Lung (tissue), 12 donors: ENCODE data around the gene JPH2. TPM values are rescaled to one million over a fixed set of nuclear protein-coding genes. Genes with fewer than 3 reads are reported as not detected.

ENCODE experiments used
- ATAC-seq: fragments of 200-7000 bp; cut with Tn5 transposase; one replicate; pipeline ENCODE4 v1.9.1; 2020; ENCODE audit warnings: moderate number of reproducible peaks; ENCODE audit not compliant: insufficient read depth, low FRiP score
- DNase-seq, 3 donors: peaks; one replicate each; pipeline ENCODE4 v3.0.0-alpha.2; 2013 to 2017
- H3K27ac ChIP-seq, 2 donors: one replicate each; pipeline ENCODE4 v1.5.1; 2013; ENCODE audit warnings: mild to moderate bottlenecking in 2 of 2, moderate library complexity in 2 of 2, control low read depth in 1 of 2, inconsistent platforms in 1 of 2, low read depth in 1 of 2, low read length in 1 of 2
- H3K27me3 ChIP-seq, 3 donors: one replicate each; pipeline ENCODE4 v1.5.1; 2013; ENCODE audit warnings: low read length in 2 of 3; ENCODE audit not compliant: control insufficient read depth in 3 of 3, insufficient read depth in 3 of 3
- H3K36me3 ChIP-seq, 4 donors: one replicate each; pipeline ENCODE4 v1.5.1; 2013; ENCODE audit warnings: low read length in 4 of 4, mild to moderate bottlenecking in 1 of 4, moderate library complexity in 1 of 4; ENCODE audit not compliant: control insufficient read depth in 4 of 4, insufficient read depth in 4 of 4
- H3K4me1 ChIP-seq, 5 donors: one replicate each; pipeline ENCODE4 v1.5.1; 2013; ENCODE audit warnings: low read length in 5 of 5, mild to moderate bottlenecking in 2 of 5, moderate library complexity in 1 of 5; ENCODE audit not compliant: control insufficient read depth in 5 of 5, insufficient read depth in 5 of 5
- H3K4me3 ChIP-seq: one replicate; pipeline ENCODE4 v1.5.1; 2013; ENCODE audit warnings: mild to moderate bottlenecking, control low read depth, moderate library complexity
- H3K9ac ChIP-seq, 2 donors: one replicate each; pipeline ENCODE4 v1.5.1; 2013; ENCODE audit warnings: low read length in 2 of 2, control low read depth in 1 of 2; ENCODE audit not compliant: insufficient read depth in 1 of 2
- H3K9me3 ChIP-seq, 4 donors: one replicate each; pipeline ENCODE4 v1.5.1; 2013; ENCODE audit warnings: low read length in 3 of 4, mild to moderate bottlenecking in 1 of 4, moderate library complexity in 1 of 4; ENCODE audit not compliant: control insufficient read depth in 4 of 4, insufficient read depth in 3 of 4
- CTCF ChIP-seq: IDR thresholded peaks from 2 replicates; pipeline ENCODE4 v1.5.1; 2012; ENCODE audit warnings: mild to moderate bottlenecking; ENCODE audit errors: control extremely low read depth, extremely low read depth
- WGBS, 2 donors: extraction: QIAGEN DNeasy Blood & Tissue Kit; methylation state at CpG; one replicate each; pipeline ENCODE4 v1.1.7; 2013; 5-methylcytosine and 5-hydroxymethylcytosine counted together
- polyA plus RNA-seq, 2 donors: library from polyadenylated mRNA; stranded (reverse); fragments of 200-250 nt; gene quantifications; one replicate each; pipeline ENCODE4 v1.2.1, GENCODE V29; 2013
- total RNA-seq, 2 donors: library from RNA; depleted of rRNA in 1 of 2; stranded (reverse); fragments of >200 nt in 1 of 2; gene quantifications; one replicate each; pipeline ENCODE4 v1.2.1, GENCODE V29; 2014 to 2021
- donor health status: control.
- donor health status: control.
- donor health status: Bipolar disorder and iron deficiency.
- donor health status: healthy.
- donor health status: DM: yes; HTN: yes; CAD: no.

JPH2 gene
- total and polyA plus RNA-seq, 4 donors, result 2.5 to 9.2 (median 2.7) TPM

- no peak overlapping the region for H3K9ac ChIP-seq
- no peak for TF ChIP-seq CTCF
- H3K36me3 ChIP-seq, result no peaks in the 10 kb centered on the region
- H3K27ac ChIP-seq, result peak overlapping the region; percentile 40 to 71
- DNase-seq, result no peak
- no peak for ATAC-seq
- H3K4me1 ChIP-seq, result peaks cover 0 to 25% (median 0%) of the 10 kb centered on the region in 5 donors
- no peak overlapping the region for H3K4me3 ChIP-seq
- H3K9me3 ChIP-seq, result peaks cover 0 to 4% (median 0%) of the 10 kb centered on the region in 4 donors
- peaks cover 0 to 14% (median 0%) of the 10 kb centered on the region in 3 donors for H3K27me3 ChIP-seq
- 54 to 56% methylated on average over 4 of the region's 4 CpGs for WGBS, 2 donors
Observed at GRCh38 chr20:44166477-44166876, 20.5 kb downstream of the JPH2 start.

GRCh38 chr20:44166008-44166407 is 21.0 kb downstream of the JPH2 start:
- WGBS, 2 donors, result 52 to 63% methylated on average over 4 of the region's 4 CpGs
- no peak for ATAC-seq

GRCh38 chr20:44160133-44160532 is 26.9 kb downstream of the JPH2 start:
- Histone ChIP-seq H3K9ac (no peak overlapping the region), H3K4me3 (no peak overlapping the region), H3K36me3 (peaks cover 0 to 4% (median 0%) of the 10 kb centered on the region in 4 donors), H3K27me3 (peaks cover 0 to 24% (median 0%) of the 10 kb centered on the region in 3 donors), H3K27ac (no peak overlapping the region), H3K4me1 (peaks cover 0 to 4% (median 0%) of the 10 kb centered on the region in 5 donors), H3K9me3 (peaks cover 0 to 12% (median 0%) of the 10 kb centered on the region in 4 donors)
- TF ChIP-seq CTCF, result no peak
- 59 to 60% methylated on average over 55 to 56 of the region's 56 CpGs for WGBS, 2 donors
- DNase-seq, result no peak
- no peak for ATAC-seq

More at GRCh38 chr20:44166008-44166407, 21.0 kb downstream of the JPH2 start:
- DNase-seq, result no peak
- no peak for TF ChIP-seq CTCF
- peak overlapping the region in 1 of 2 donors; percentile 71 for H3K27ac ChIP-seq
- H3K9ac ChIP-seq, result no peak overlapping the region
- no peak overlapping the region for H3K4me3 ChIP-seq
- peaks cover 0 to 20% (median 0%) of the 10 kb centered on the region in 5 donors for H3K4me1 ChIP-seq
- peaks cover 0 to 4% (median 0%) of the 10 kb centered on the region in 4 donors for H3K9me3 ChIP-seq
- no peaks in the 10 kb centered on the region for H3K36me3 ChIP-seq
- H3K27me3 ChIP-seq, result peaks cover 0 to 15% (median 0%) of the 10 kb centered on the region in 3 donors

- ATAC-seq, result no peak
- Histone ChIP-seq H3K4me1 (peaks cover 0 to 4% (median 0%) of the 10 kb centered on the region in 5 donors), H3K36me3 (peaks cover 0 to 4% (median 0%) of the 10 kb centered on the region in 4 donors), H3K27me3 (peaks cover 0 to 24% (median 0%) of the 10 kb centered on the region in 3 donors), H3K27ac (no peak overlapping the region), H3K9me3 (peaks cover 0 to 12% (median 0%) of the 10 kb centered on the region in 4 donors), H3K4me3 (no peak overlapping the region), H3K9ac (no peak overlapping the region)
- 71 to 76% methylated on average over 47 to 50 of the region's 50 CpGs for WGBS, 2 donors
- TF ChIP-seq CTCF, result no peak
- DNase-seq, result no peak
Observed at GRCh38 chr20:44159711-44160110, 27.3 kb downstream of the JPH2 start.
